ENCODE measurements around the gene PHETA1.
"Not testable (repeated sequence)": the region's sequence is repeated elsewhere in the genome, so short reads cannot be mapped to it uniquely, and the experiment has no call there.

PHETA1 gene

DNA sequence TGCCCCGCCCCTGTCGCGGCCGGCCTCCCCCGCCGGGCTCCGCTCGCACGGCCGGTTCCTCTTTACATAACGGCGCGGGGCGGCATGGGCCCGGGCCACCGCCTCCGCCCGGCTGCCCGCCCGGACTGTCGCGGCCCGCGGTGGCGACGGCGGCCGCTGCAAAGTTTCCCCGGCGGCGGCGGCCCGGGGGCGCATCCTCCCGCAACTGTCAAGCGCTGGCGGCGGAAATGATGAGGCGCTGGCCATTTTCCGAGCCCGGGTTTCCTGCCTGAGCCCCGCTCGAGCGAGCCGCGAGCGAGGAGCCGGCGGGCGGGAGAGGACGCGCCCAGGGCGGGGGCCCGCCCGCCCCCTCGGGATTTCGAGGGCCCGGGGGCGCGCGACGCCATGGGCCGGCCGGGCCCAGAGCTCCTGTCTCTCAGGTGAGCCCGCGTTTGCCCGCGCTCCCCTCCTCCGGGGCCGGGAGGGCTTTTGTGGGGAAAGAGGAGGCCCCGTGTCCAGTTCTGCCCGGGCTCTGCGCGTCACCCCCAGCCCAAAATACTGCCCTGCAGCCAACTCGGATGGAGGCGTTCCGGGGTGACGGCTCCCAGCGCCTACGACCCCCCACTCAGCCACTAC lies 37.1 kb upstream of the PHETA1 start, which contains the start of gene SH2B3:
Gene SH2B3, plus strand, starts transcription at position 65 of the 615 bp plus-strand sequence. CDS start 12,223 bp downstream, outside the sequence.
- in situ Hi-C loops (cut with MboI; ENCODE audit: low sequenced_read_pairs): no loop called here

- in situ Hi-C loops (cut with MboI; ENCODE audit: low sequenced_read_pairs): no loop called here
Measured at GRCh38 chr12:111405149-111405858, 36.4 kb upstream of the PHETA1 start.

- in situ Hi-C loops (cut with MboI; ENCODE audit: low sequenced_read_pairs): loop anchor here (5.0 kb wide), 1 partner anchor 43 kb away; no protein-coding TSS in a partner anchor
Measured at GRCh38 chr12:111404362-111405148, 35.7 kb upstream of the PHETA1 start.

- in situ Hi-C loops (cut with MboI; ENCODE audit: low sequenced_read_pairs): loop anchor here (5.0 kb wide), 1 partner anchor 45 kb away; no protein-coding TSS in a partner anchor
Measured at GRCh38 chr12:111402490-111402824, 33.6 kb upstream of the PHETA1 start.

DNA sequence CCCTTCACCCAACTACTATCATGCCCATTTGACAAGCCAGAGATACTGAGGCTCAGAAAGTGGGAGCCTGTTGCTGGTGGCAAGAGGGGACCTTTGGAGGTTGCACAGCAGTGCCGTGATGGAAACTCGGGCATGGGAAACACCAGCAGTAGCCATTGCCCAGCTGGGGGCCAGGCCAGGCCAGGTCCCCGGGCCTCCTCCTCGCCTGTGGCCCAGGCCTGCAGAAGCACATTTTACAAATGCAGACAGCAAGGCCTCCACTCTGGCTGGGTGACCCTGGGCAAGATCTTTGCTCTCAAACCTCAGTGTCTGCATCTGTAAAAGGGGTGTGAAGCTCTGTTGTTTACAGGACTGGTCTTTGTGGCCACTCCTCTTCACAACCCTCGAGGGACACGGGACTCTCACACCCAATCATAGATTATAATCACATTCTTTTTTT lies 32.3 kb upstream of the PHETA1 start:
- in situ Hi-C loops (cut with MboI; ENCODE audit: low sequenced_read_pairs): loop anchor here (5.0 kb wide), 1 partner anchor 46 kb away; no protein-coding TSS in a partner anchor

DNA sequence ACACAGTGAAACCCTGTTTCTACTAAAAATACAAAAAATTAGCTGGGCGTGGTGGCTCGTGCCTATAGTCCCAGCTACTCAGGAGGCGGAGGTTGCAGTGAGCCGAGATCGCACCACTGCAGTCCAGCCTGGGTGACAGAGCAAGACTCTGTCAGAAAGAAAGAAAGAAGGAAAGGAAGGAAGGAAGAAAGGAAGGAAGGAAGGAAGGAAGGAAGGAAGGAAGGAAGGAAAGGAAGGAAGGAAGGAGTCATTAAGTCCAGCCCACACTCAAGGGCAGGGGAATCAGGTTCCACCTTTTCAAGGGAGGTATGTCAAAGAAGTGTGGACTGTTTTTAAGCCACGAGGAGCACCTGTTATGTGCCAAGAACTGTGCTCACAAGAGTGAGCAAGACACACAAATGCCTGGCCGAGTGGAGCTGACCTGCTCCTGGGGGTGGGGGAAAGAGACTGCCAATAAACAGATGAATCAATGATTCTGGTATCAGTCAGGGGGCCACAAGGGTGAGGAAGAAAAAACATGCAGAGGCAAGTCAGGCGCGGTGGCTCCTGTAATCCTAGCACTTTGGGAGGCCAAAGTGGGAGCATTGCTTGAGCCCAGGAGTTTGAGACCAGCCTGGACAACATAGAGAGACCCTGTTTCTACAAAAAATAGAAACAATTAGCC lies 31.0 kb upstream of the PHETA1 start:
- in situ Hi-C loops (cut with MboI; ENCODE audit: low sequenced_read_pairs): loop anchor here (5.0 kb wide), 1 partner anchor 47 kb away; no protein-coding TSS in a partner anchor

DNA sequence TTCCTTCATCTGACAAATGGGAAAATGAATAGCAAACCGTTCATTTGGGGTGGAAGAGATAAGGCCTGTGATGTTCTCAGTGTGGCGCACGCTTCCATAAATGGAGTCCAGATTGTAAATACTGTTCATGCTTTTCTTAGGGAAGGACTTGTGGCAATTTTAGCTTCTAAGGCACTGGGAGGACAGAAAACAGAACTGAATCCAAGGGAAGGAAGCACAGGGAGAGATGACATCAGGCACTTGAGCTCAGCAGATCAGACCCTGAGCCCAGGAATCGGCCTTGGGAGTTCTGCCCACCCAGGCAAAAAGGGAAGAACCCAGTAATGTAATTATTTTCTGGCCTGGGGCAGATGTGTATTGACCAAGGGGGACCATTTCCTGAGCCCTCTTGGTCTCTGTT lies 29.6 kb upstream of the PHETA1 start:
- in situ Hi-C loops (cut with MboI; ENCODE audit: low sequenced_read_pairs): no loop called here

- in situ Hi-C loops (cut with MboI; ENCODE audit: low sequenced_read_pairs): no loop called here
Measured at GRCh38 chr12:111396726-111397445, 28.0 kb upstream of the PHETA1 start.

- in situ Hi-C loops (cut with MboI; ENCODE audit: low sequenced_read_pairs): not testable (repeated sequence)
Measured at GRCh38 chr12:111396271-111396670, 27.4 kb upstream of the PHETA1 start.

GRCh38 chr12:111395336-111396187 lies 26.7 kb upstream of the PHETA1 start:
- in situ Hi-C loops (cut with MboI; ENCODE audit: low sequenced_read_pairs): no loop called here

DNA sequence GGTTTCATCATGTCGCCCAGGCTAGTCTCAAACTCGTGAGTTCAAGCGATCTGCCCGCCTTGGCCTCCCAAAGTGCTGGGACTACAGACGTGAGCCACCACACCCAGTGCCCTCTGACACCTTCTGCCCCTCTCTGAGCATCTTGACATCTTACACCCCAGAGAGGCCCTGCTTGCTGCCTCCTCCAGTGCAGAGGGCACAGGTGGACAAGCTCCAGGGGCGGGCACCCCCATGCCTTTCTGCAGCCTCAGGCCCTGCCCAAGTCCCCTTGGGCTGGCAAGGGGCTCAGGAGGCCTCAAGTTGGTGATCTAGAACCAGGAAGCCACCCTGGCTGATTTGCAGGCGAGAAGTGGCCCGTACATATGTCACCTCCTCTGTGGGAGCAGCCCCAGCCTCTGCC lies 25.6 kb upstream of the PHETA1 start:
- in situ Hi-C loops (cut with MboI; ENCODE audit: low sequenced_read_pairs): no loop called here

GRCh38 chr12:111393700-111394300 lies 24.9 kb upstream of the PHETA1 start:
- in situ Hi-C loops (cut with MboI; ENCODE audit: low sequenced_read_pairs): no loop called here

GRCh38 chr12:111390910-111391309 lies 22.0 kb upstream of the PHETA1 start:
- in situ Hi-C loops (cut with MboI; ENCODE audit: low sequenced_read_pairs): no loop called here

GRCh38 chr12:111389635-111390034 lies 20.7 kb upstream of the PHETA1 start:
- in situ Hi-C loops (cut with MboI; ENCODE audit: low sequenced_read_pairs): no loop called here

DNA sequence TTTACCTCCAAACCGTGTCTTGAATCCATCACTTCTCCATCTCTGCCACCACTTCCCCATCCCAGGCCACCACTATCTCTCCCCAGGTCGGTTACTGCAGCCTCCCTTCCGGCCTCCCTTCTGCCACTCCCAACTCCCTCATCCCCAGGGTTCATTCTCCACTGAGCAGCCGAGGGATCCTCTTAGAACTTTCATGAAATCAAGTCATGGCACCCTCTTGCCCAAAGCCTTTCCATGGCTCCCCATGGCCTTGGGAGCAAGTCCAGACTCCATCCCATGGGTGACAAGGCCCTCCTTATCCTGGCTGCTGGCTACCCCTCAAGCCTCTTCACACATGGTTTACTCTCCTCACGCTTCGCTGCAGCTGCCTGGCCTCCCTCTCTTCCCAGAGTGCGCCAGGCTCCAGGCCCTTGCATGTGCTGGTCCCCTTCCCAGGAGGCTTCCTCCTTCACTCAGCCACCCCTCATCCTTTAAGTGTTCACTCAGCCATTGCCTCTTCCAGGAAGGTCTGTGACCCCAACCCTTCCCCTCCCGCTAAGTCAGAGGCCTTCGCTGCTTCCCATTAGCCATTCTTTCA lies 18.9 kb upstream of the PHETA1 start:
- in situ Hi-C loops (cut with MboI; ENCODE audit: low sequenced_read_pairs): no loop called here

DNA sequence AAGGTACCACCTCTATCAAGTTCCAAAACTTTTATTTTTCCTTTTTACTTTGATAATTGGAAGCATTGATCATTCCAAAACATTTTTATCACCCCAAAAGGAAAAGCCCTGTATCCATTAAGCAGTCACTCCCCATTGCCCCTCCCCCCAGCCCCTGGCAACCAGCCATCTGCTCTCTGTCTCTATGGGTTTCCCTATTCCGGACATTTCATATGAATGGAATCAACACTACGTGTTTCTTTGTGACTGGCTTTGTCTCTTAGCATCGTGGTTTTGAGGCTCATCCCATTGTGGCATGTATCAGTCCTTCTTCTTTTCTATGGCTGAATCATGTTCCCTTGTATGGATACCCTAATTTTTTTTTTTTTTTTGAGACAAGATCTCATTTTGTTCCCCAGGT lies 18.0 kb upstream of the PHETA1 start:
- in situ Hi-C loops (cut with MboI; ENCODE audit: low sequenced_read_pairs): no loop called here

DNA sequence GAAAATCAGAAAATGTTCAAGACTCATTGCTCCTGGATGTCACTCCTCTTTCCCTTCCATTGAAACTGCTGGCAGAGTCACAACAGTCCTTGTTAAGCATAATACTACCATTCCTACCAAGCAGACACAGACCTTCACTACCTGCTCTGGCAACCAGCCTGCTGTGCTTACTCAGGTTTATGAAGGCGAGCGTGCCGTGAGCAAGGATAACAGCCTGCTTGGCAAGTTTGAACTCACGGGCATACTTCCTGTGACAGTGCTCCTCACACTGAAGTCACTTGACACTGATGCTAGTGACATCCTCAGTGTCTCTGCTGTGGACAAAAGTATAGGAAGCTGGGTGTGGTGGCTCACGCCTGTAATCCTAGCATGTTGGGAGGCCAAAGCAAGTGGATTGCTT lies 15.7 kb upstream of the PHETA1 start:
- in situ Hi-C loops (cut with MboI; ENCODE audit: low sequenced_read_pairs): no loop called here

DNA sequence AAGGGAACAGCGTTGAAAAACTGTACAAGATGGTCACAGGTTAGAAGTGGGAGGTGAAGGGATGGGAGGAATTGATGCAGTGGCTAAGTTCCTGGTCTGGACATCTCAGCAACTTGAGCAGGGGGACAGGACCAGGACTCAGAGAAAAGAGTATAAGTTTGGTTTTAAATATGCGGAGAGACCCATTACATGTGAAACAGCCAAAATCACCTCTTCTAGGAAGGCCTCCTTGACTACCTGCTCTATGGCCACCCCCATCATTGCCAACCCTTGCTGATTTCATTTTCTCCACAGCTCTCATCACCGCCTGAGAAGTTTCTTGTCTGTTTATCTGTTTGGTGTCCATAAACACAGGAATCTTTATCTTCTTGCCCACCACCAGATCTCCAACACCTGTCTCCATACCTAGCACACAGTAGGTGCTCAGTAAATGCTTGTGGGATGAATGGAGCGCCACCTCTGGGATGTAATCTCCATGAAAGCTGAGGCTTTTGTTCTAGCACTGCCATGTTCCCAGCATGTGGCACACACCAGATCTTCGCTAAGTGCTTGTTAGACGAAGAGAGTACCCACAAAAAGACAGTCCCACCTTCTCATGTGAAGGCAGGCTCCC lies 11.2 kb upstream of the PHETA1 start:
- in situ Hi-C loops (cut with MboI; ENCODE audit: low sequenced_read_pairs): no loop called here

All from HL-60/S4 treated with retinoic acid at 250 ng/mL for 4 days and 3 days (cell line).